Gastrocnemius medialis (tissue), 4 donors: ENCODE results near the gene SARM1. TPM values are rescaled to one million over a fixed set of nuclear protein-coding genes. Genes with fewer than 3 reads are reported as not detected.

Source experiments
- ATAC-seq, 2 donors: fragments of 150-250 bp; one replicate each; pipeline ENCODE4 v1.9.1; 2016
- DNase-seq, 2 donors: peaks; one replicate each; pipeline ENCODE4 v3.0.0-alpha.2; 2019
- H3K27ac ChIP-seq, 4 donors: fragments of 200-600 bp; sonication (generic); 1 replicate in 1 of 4; 2 replicates in 3 of 4; pipeline ENCODE4 v1.5.1; 2016 to 2018; ENCODE audit warnings: mild to moderate bottlenecking in 2 of 4, moderate library complexity in 1 of 4
- H3K27me3 ChIP-seq, 3 donors: fragments of 200-600 bp; sonication (generic) in 2 of 3; 1 replicate in 1 of 3; 2 replicates in 2 of 3; pipeline versions ENCODE4 v1.5.1 to v1.6.0; 2016 to 2019; ENCODE audit warnings: mild to moderate bottlenecking in 1 of 3, moderate library complexity in 1 of 3
- H3K36me3 ChIP-seq, 2 donors: fragments of 200-600 bp; sonication (generic) in 1 of 2; one replicate each; pipeline ENCODE4 v1.5.1; 2017 to 2018
- H3K4me1 ChIP-seq, 2 donors: fragments of 200-600 bp; sonication (generic) in 1 of 2; one replicate each; pipeline ENCODE4 v1.5.1; 2016 to 2017; ENCODE audit warnings: mild to moderate bottlenecking in 2 of 2
- H3K4me3 ChIP-seq, 4 donors: fragments of 200-600 bp; sonication (generic) in 3 of 4; 1 replicate in 1 of 4; 2 replicates in 3 of 4; pipeline ENCODE4 v1.5.1; 2016 to 2019; ENCODE audit warnings: mild to moderate bottlenecking in 2 of 4
- H3K9me3 ChIP-seq, 3 donors: fragments of 200-600 bp; sonication (generic) in 2 of 3; 1 replicate in 1 of 3; 2 replicates in 2 of 3; pipeline ENCODE4 v1.5.1; 2016 to 2019
- POLR2A ChIP-seq, 2 donors: fragments of 450-650 bp; IDR thresholded peaks; one replicate each; pipeline ENCODE4 v1.6.1; 2017; ENCODE audit warnings: antibody characterized with exemption in 2 of 2, mild to moderate bottlenecking in 2 of 2, moderate library complexity in 2 of 2
- in situ Hi-C, 4 donors: fragments of 200-750 bp; cut with MboI; loops; one replicate each; pipeline versions ENCODE4 v1.15.0 to v1.8.0; 2017; ENCODE audit warnings: low sequenced_read_pairs in 4 of 4
- intact Hi-C: fragments of 100-400 bp; cut with DNase I; formaldehyde crosslinking; loops from one replicate; pipeline ENCODE4 v1.15.1; 2023; ENCODE audit warnings: low total_unique reads
- total RNA-seq, 4 donors: library from RNA; depleted of rRNA; stranded (reverse); fragments of >200 nt; gene quantifications; one replicate each; pipeline versions ENCODE4 v1.1.0 to v1.2.3, GENCODE V29; 2016
- TF ChIP-seq, protein P1 (sequence below), 5 experiments: fragments of 450-650 bp in 3 of 5; fragments of 200-600 bp in 2 of 5; sonication (generic) in 2 of 5; IDR thresholded peaks in 4 of 5; conservative IDR thresholded peaks in 1 of 5; 1 replicate in 4 of 5; 2 replicates in 1 of 5; pipeline ENCODE4 v1.5.1; 2016 to 2019; ENCODE audit warnings: antibody characterized with exemption in 5 of 5, mild to moderate bottlenecking in 3 of 5, moderate library complexity in 3 of 5

SARM1 gene
- total RNA-seq, 4 donors from 2014 or later = 0.78 to 1.9 (median 1.7) TPM

DNA sequence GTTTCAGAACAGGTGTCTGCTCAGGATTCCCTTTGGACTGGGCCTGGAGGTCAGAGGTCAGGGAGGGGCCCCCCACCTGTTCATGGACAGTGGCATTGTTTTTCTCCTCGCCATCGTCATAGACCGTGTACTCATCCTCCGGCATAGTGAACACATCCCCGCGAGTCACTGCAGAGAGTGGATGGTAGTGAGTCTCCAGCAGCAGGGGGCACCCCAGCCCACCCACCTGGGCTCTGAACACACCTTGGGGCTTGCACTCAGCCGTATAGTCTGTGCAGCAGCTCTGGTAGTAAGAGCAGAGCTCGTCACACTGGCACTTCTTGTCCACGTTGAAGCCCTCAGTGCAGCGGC lies 1.8 kb upstream of the SARM1 start:
- DNase-seq (no peak), ATAC-seq (no peak)
- Histone ChIP-seq H3K27ac (no peak overlapping the region), H3K4me1 (peaks cover 10 to 11% of the 10 kb centered on the region in 2 donors), H3K4me3 (no peak overlapping the region), H3K36me3 (peaks cover 0 to 1% of the 10 kb centered on the region in 2 donors), H3K9me3 (no peaks in the 10 kb centered on the region), H3K27me3 (no peaks in the 10 kb centered on the region)
- in situ Hi-C loops (loop anchor here in 1 of 4 donors (25.0 kb wide), 1 partner anchor 593 kb away; the partner anchor contains the start of gene PHF12), intact Hi-C loops (loop anchor here (2.0 kb wide), 1 partner anchor 13 kb away; the partner anchor contains the start of gene POLDIP2)
- TF ChIP-seq POLR2A (IDR thresholded peaks at IDR 0.05) = no peak
- TF ChIP-seq, protein P1, sequence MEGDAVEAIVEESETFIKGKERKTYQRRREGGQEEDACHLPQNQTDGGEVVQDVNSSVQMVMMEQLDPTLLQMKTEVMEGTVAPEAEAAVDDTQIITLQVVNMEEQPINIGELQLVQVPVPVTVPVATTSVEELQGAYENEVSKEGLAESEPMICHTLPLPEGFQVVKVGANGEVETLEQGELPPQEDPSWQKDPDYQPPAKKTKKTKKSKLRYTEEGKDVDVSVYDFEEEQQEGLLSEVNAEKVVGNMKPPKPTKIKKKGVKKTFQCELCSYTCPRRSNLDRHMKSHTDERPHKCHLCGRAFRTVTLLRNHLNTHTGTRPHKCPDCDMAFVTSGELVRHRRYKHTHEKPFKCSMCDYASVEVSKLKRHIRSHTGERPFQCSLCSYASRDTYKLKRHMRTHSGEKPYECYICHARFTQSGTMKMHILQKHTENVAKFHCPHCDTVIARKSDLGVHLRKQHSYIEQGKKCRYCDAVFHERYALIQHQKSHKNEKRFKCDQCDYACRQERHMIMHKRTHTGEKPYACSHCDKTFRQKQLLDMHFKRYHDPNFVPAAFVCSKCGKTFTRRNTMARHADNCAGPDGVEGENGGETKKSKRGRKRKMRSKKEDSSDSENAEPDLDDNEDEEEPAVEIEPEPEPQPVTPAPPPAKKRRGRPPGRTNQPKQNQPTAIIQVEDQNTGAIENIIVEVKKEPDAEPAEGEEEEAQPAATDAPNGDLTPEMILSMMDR (IDR thresholded peaks at IDR 0.05 in 4 of 5, conservative IDR thresholded peaks at IDR 0.05 in 1 of 5) = no peak

DNA sequence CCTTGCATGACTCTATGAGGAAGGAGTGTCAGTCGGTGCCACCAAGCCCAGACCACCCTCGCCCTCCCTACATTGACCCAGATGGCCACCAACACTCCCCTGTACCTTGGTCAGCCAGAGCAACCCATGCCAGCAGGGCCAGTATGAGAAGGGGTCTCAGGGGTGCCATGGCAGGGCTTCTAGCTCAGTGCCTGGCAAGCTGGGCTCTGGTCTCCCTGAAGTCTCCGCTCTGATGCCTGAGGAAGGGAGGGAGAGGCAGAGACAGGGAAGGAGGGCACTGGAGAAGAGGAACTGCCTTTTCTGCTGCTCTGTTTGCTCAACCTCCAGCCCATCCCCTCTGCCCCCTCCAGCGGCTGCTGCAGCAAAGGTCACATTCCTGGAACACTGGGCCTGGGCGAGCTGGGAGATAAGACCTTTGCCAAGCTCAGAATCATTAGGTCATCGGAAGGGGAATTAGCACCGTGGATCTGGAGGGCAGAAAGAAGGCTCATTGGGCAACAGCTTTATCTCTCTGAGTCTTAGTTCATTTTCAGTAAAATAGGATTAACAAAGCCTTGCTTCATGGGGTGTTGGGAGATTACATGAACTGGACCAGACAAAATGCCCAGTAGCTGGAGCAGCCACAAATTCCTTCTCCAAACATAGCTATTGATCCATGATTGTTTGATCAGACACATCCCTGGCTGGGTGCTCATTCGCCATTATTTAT lies 1.3 kb upstream of the SARM1 start, which contains the start of gene VTN:
VTN (minus strand) TSS at position 273 of the 709 bp plus-strand sequence; CDS start at position 169, 104 bp downstream.
- intact Hi-C loops = loop anchor here (2.0 kb wide), 1 partner anchor 13 kb away; the partner anchor contains the start of gene POLDIP2
- ATAC-seq = no peak

DNA sequence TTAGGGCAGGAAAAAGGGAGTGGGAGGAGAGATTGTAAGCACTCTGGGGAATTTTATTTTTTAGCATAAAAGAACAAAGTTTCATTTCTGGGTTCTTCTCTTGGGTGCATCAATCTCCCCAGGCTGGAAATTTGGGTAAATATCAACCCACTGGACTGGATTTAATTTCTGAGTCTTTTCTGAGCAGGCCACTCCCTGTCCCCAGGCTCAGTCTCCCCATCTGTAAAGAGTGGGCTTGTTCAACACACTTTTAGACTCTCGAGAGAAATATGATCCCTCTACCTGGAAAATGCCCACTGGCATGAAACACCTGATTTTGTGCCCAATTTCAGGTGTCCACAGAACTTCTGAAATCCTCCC lies 770 bp upstream of the SARM1 start:
- no peaks in the 10 kb centered on the region for H3K36me3 ChIP-seq
- TF ChIP-seq, protein P1 (IDR thresholded peaks at IDR 0.05 in 4 of 5, conservative IDR thresholded peaks at IDR 0.05 in 1 of 5) = no peak
- no peak for TF ChIP-seq POLR2A (IDR thresholded peaks at IDR 0.05)
- in situ Hi-C loops = loop anchor here in 1 of 4 donors (25.0 kb wide), 1 partner anchor 592 kb away; the partner anchor contains the start of gene PHF12

More for the DNA sequence above, 1.3 kb upstream of the SARM1 start, which contains the start of gene VTN:
- TF ChIP-seq POLR2A (IDR thresholded peaks at IDR 0.05) = no peak
- TF ChIP-seq, protein P1 (IDR thresholded peaks at IDR 0.05 in 4 of 5, conservative IDR thresholded peaks at IDR 0.05 in 1 of 5) = no peak
- Histone ChIP-seq H3K9me3 (no peaks in the 10 kb centered on the region), H3K4me3 (peak within 1 kb of the TSS; percentile 58 to 77 (median 64)), H3K4me1 (peaks cover 10 to 11% of the 10 kb centered on the region in 2 donors), H3K27me3 (no peaks in the 10 kb centered on the region), H3K36me3 (no peaks in the 10 kb centered on the region), H3K27ac (peak within 1 kb of the TSS; percentile 32 to 44 (median 37))
- no peak for DNase-seq
- in situ Hi-C loops = loop anchor here in 1 of 4 donors (25.0 kb wide), 1 partner anchor 592 kb away; the partner anchor contains the start of gene PHF12

DNA sequence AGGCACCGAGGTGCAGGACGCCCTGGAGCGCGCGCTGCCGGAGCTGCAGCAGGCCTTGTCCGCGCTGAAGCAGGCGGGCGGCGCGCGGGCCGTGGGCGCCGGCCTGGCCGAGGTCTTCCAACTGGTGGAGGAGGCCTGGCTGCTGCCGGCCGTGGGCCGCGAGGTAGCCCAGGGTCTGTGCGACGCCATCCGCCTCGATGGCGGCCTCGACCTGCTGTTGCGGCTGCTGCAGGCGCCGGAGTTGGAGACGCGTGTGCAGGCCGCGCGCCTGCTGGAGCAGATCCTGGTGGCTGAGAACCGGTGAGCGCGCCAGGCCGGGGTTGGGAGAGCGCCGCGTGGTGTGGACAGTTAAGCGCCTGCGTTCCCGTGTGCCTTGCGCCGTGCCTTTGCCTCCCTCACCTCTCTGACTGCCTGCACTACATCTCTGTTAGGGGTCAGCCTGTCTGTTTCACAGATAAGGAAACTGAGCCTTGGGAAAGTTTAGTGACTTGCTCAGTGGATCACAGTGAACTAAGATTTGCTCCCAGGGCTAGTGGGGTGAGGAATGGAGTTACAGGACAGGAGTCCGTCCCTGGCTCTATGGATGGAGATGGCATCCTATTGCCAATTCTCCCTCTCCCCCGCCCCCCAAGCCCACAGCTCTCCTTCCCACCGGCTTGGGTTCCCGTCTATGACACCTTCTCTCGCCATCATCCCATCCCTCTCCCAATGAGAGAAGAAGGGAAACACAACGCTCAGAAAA lies 880 bp downstream of the SARM1 start:
- H3K4me1 ChIP-seq = peaks cover 10 to 11% of the 10 kb centered on the region in 2 donors
- in situ Hi-C loops (loop anchor here in 1 of 4 donors (25.0 kb wide), 1 partner anchor 590 kb away; the partner anchor contains the start of gene PHF12), intact Hi-C loops (no loop called here)
- no peaks in the 10 kb centered on the region for H3K27me3 ChIP-seq
- DNase-seq (no peak), ATAC-seq (no peak)
- peak overlapping the region in 1 of 4 donors; percentile 28 for H3K27ac ChIP-seq
- H3K4me3 ChIP-seq = peak overlapping the region; percentile 58 to 77 (median 64)
- H3K9me3 ChIP-seq = no peaks in the 10 kb centered on the region
- no peak for TF ChIP-seq POLR2A (IDR thresholded peaks at IDR 0.05)
- H3K36me3 ChIP-seq = no peaks in the 10 kb centered on the region

More for the DNA sequence above, 770 bp upstream of the SARM1 start:
- ATAC-seq (no peak), DNase-seq (no peak)
- intact Hi-C loops = loop anchor here (2.0 kb wide), 1 partner anchor 14 kb away; the partner anchor contains the start of gene POLDIP2
- H3K27me3 ChIP-seq = no peaks in the 10 kb centered on the region
- peaks cover 10 to 11% of the 10 kb centered on the region in 2 donors for H3K4me1 ChIP-seq
- no peaks in the 10 kb centered on the region for H3K9me3 ChIP-seq
- H3K4me3 ChIP-seq = peak overlapping the region in 1 of 4 donors; percentile 63
- peak overlapping the region; percentile 32 to 44 (median 37) for H3K27ac ChIP-seq
